ENCODE data around the gene MRRF. TPM values are rescaled to one million over a fixed set of nuclear protein-coding genes. Genes with fewer than 3 reads are reported as not detected.

Gene MRRF
- polyA plus RNA-seq, 1 experiment: 35.1 TPM

DNA sequence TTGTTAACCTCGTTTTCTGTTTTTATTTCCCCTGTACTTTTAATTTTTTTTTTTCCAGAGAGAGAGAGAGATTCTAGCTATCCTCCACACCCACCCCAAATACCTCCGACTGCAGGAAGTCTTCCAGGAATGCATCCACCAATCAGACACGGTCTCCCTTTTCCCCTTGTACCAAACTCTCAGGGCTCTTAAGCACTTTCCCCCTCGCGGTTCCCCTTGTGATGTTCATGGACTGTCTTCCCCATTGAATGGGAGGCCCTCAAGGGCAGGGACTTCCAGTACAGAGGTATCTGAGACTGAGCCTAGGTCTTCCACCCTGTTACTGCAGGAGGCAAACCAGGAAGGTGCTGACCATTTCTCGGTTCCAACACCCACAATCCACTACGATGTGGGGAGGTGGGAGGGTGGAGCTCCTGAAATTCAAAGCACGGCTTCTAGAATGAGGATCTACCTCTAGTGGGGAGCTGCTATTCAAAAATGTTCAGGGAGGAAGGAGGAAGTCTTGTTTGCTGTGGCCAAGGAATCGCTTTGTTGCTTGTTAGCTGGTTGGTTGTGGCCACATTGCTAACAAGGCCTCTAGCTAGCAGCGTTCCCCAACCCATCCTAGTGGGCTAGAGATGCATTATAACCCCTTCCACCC is 68.6 kb downstream of the MRRF start:
- TF ChIP-seq, protein P1, sequence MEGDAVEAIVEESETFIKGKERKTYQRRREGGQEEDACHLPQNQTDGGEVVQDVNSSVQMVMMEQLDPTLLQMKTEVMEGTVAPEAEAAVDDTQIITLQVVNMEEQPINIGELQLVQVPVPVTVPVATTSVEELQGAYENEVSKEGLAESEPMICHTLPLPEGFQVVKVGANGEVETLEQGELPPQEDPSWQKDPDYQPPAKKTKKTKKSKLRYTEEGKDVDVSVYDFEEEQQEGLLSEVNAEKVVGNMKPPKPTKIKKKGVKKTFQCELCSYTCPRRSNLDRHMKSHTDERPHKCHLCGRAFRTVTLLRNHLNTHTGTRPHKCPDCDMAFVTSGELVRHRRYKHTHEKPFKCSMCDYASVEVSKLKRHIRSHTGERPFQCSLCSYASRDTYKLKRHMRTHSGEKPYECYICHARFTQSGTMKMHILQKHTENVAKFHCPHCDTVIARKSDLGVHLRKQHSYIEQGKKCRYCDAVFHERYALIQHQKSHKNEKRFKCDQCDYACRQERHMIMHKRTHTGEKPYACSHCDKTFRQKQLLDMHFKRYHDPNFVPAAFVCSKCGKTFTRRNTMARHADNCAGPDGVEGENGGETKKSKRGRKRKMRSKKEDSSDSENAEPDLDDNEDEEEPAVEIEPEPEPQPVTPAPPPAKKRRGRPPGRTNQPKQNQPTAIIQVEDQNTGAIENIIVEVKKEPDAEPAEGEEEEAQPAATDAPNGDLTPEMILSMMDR (IDR thresholded peaks at IDR 0.05; ENCODE audit: insufficient read depth, low read depth, low read length): no peak
- POLR2A ChIA-PET: no interaction called here
- Histone ChIP-seq H3K4me3 (ENCODE audit: low read depth, low read length) (no peak overlapping the region), H3K36me3 (ENCODE audit: control insufficient read depth, insufficient read depth, low read length) (no peaks in the 10 kb centered on the region), H3K27me3 (ENCODE audit: control insufficient read depth, insufficient read depth, low read length) (no peaks in the 10 kb centered on the region)
- CTCF ChIA-PET: interaction anchor here (0.9 to 1.2 kb wide), 2 partner anchors 208 to 472 kb away, joined by 3 to 4 read pairs; no protein-coding TSS in a partner anchor
- no peak for DNase-seq (ENCODE audit: low read depth)

DNA sequence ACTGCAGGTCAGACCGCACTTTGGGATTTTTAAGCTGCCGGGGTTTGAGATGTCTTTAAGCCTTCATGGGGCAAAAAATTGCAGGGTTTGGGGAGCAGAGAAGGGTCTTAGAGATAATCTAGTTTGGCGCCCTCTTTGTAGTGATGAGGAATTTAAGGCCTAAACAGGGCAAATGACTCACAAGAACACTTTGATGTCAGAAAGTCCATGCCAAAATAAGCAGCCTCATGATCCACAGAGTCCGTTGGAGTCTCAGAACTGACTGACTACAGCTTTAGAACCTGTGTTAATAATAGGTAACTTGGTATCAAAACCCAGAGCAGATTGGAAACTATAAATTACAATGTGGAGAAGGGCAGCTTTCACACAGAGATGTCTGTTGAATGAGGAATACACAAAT is 70.2 kb downstream of the MRRF start:
- no peaks in the 10 kb centered on the region for H3K36me3 ChIP-seq (ENCODE audit: control insufficient read depth, insufficient read depth, low read length)
- ChIA-PET POLR2A (no interaction called here), CTCF (interaction anchor here (1.0 to 1.1 kb wide), 2 partner anchors 210 to 214 kb away, joined by 3 read pairs; no protein-coding TSS in a partner anchor)
- H3K27me3 ChIP-seq (ENCODE audit: control insufficient read depth, insufficient read depth, low read length): no peaks in the 10 kb centered on the region; the same call in 1 of the 2 replicates
- H3K4me3 ChIP-seq (ENCODE audit: low read depth, low read length): no peak overlapping the region
- DNase-seq (ENCODE audit: low read depth): no peak
- TF ChIP-seq, protein P1 (IDR thresholded peaks at IDR 0.05; ENCODE audit: insufficient read depth, low read depth, low read length): no peak

DNA sequence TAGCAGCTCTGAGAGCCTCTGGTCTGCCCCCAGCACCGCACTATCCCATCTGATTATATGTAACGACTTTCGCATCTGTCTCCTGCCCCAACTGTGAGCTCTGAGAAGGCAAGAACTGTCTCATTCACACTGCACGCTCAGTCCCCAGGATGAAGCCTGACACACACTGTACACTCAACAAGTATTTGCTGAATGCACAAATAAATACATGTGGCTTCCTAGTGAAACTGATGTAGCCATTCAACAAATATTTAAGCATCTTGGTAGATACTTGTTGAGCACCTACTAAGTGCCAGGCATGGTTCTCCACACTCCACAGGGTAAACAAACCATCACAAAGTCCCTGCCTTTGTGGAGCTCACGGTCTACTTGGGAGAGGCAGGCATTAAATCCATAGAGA is 71.5 kb downstream of the MRRF start:
- no peaks in the 10 kb centered on the region; the same call in 1 of the 2 replicates for H3K27me3 ChIP-seq (ENCODE audit: control insufficient read depth, insufficient read depth, low read length)
- no peaks in the 10 kb centered on the region for H3K36me3 ChIP-seq (ENCODE audit: control insufficient read depth, insufficient read depth, low read length)
- TF ChIP-seq, protein P1 (IDR thresholded peaks at IDR 0.05; ENCODE audit: insufficient read depth, low read depth, low read length): no peak
- no peak for DNase-seq (ENCODE audit: low read depth)
- H3K4me3 ChIP-seq (ENCODE audit: low read depth, low read length): no peak overlapping the region
- ChIA-PET POLR2A (interaction anchor here (0.6 kb wide), 1 partner anchor 605 kb away, joined by 3 read pairs; no protein-coding TSS in a partner anchor), CTCF (interaction anchor here (0.7 to 1.8 kb wide), 4 partner anchors 14 to 213 kb away, joined by 3 to 7 read pairs (median 5); no protein-coding TSS in a partner anchor)

DNA sequence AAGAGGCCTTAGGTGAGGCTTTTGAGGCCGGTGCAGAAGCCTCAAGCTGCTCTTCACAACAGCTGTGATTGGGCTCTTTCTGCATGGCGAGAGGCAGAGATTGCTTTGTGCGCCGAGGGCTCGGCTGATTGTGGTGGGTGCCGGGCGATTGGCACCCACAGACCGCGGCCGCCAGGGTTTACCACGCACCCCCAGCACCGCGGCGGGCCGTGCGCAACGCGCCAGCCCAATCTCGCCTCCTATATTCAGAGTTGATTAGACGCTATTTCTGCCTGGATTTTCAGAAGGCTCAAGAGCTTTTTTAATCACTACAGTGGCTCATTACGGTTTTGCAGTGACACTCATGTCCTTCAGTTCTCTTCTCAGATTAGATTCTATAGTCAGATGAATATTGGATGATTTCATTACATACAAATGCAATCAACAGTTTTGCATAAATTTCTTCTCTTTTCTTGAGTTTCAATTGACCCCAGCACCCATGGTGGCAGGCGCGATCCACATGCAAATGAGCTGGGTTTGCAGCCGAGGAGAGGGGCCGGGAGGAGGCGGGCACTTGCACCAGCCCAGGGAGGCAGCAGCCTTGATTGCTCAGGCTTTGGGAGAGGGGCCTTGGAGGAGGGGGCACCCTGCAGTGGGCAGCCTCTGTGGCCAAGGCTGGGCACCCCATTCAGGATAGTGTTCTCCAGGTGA is 72.3 kb downstream of the MRRF start:
- Histone ChIP-seq H3K27me3 (ENCODE audit: control insufficient read depth, insufficient read depth, low read length) (no peaks in the 10 kb centered on the region; the same call in 1 of the 2 replicates), H3K4me3 (ENCODE audit: low read depth, low read length) (no peak overlapping the region), H3K36me3 (ENCODE audit: control insufficient read depth, insufficient read depth, low read length) (no peaks in the 10 kb centered on the region)
- POLR2A ChIA-PET: no interaction called here
- TF ChIP-seq, protein P1 (IDR thresholded peaks at IDR 0.05; ENCODE audit: insufficient read depth, low read depth, low read length): no peak
- CTCF ChIA-PET: interaction anchor here (0.6 to 4.1 kb wide), 5 partner anchors 13 to 214 kb away, joined by 3 to 22 read pairs (median 6); no protein-coding TSS in a partner anchor
- no peak for DNase-seq (ENCODE audit: low read depth)

DNA sequence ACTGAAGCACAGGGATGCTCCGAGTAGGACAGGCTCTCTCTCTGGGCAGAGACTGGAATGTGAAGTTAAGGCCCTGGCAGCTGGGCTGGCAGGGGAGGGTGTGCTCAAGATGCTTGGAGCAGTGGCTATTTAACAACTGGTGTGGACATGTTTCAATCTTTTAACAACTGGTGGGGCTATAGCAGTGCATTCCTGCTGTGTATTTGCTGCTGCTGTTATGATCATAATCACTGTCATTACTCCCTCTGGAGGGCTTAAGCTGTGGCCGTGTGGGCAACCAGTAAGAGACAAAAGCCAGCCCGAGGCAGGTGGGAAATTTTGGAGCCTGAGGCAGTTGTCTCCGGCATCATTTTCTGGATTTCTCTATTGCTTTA is 72.9 kb downstream of the MRRF start:
- TF ChIP-seq, protein P1 (IDR thresholded peaks at IDR 0.05; ENCODE audit: insufficient read depth, low read depth, low read length): no peak
- H3K27me3 ChIP-seq (ENCODE audit: control insufficient read depth, insufficient read depth, low read length): no peaks in the 10 kb centered on the region; the same call in 1 of the 2 replicates
- H3K36me3 ChIP-seq (ENCODE audit: control insufficient read depth, insufficient read depth, low read length): no peaks in the 10 kb centered on the region
- H3K4me3 ChIP-seq (ENCODE audit: low read depth, low read length): no peak overlapping the region
- CTCF ChIA-PET: interaction anchor here (1.5 to 4.1 kb wide), 3 partner anchors 13 to 214 kb away, joined by 6 to 22 read pairs (median 7); no protein-coding TSS in a partner anchor
- DNase-seq (ENCODE audit: low read depth): no peak
- POLR2A ChIA-PET: no interaction called here

Data from BJ (cell line).